Measurements from ENCODE around the gene TSPAN3.

TSPAN3 gene

DNA sequence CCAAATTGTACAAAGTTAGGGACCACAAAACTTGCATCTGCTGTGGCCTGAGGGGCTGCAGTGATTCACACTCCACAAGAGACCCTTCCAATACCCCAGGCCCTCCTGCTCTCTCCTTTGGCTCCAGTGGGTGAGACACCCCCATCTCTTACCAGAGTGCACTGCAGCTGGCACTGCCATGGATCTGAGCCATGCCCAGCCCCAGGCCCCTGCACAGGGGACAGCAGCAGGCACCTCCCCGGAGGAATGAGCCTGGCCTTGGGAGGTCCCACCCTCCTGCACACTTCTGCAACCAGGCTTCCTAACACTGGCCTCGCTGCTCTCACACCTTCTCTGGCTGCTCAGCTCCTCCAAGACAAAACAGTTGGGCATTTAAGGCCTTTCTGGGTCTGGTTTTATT lies 16.3 kb upstream of the TSPAN3 start:
- in situ Hi-C loops (cut with HindIII; ENCODE audit: low sequenced_read_pairs), result no loop called here

DNA sequence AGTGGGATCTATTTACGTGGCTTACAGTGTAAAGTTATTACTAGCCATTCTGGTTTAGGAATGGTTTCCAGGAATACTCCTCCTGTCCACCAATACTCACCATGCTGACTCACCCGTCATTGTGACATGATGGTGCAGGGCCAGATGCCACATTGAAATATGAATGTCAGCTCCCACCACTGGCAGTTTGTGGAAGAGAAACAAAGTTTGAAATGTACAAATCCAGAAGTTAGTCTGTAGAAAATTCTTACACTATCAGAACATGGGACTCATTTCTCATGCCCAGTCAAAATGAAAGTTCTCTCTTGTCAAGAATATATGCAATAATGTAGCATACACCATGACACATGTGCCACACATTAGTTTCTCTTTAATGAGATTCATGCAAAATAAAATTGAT lies 14.4 kb upstream of the TSPAN3 start:
- in situ Hi-C loops (cut with HindIII; ENCODE audit: low sequenced_read_pairs), result no loop called here

DNA sequence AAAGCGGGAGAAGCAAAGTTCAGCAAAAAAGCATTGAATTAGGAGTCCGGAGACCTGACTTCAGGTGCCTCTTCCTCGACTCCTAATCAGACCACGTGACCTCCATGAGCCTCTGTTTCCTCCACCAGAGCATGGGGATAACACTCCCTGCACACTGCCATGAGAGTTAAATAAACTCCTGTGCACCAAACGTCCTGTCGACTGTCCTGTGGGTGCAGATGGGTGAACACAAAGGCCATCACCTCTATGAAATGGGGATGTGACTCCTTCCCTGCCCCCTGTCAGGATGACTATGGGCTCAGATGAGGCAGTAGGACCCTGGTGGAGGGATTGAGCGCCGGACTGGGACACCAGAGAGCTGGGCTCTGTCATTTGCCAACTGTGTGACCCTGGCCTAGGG lies 13.5 kb upstream of the TSPAN3 start:
- in situ Hi-C loops (cut with HindIII; ENCODE audit: low sequenced_read_pairs), result no loop called here

DNA sequence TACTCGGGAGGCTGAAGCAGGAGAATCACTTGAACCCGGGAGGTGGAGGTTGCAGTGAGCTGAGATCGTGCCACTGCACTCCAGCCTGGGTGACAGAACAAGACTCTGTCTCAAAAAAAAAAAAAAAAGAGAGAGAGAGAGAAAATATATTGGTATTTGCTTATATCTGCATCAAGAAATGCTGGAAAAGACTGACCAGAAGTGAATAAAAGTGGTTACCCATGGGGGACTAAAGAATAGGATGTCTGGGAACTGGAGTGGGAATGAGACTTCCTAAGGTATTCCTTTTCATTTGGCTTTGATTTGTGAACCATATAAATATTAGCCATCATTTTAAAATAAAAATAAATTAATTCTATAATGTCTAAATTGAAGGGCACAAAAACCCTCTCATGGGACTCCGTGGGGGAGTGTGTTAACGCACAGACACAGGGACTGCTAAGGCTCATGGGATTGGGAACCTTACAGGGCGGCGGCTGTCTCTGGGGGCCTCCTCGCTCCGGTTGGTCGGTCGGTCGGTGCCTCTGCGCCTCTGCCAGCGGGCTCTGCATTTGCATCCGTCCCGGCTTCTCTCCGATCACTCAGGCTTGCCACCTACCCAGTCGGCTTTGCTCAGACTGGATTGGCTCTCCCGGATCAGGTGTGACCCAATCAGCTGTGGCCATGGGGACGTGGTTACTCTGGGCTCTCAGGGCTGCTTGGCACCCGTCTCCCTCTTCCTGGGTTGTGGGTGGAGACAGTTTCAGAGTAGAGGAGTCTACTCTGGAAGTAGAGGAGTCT lies 12.7 kb upstream of the TSPAN3 start:
- in situ Hi-C loops (cut with HindIII; ENCODE audit: low sequenced_read_pairs), result no loop called here

DNA sequence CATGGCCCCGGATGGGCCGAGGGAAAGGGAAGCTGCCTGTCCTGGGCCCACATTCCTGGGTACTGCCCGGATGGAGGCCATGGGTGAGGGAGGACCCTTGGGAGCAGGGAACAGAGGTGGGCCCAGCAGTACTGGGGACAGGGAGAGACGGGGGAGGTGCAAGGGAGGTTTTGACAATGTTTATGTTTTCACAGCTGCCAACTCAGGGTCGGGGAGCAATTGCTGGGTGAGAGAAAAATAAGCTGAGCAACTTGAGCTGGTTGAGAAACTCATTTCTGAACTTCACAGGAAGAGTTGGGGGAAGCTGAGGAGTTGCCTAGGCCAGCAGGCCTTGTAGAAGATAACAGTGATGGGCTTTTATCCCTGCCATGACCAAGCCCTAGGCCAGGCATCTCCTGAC lies 11.1 kb upstream of the TSPAN3 start:
- in situ Hi-C loops (cut with HindIII; ENCODE audit: low sequenced_read_pairs), result no loop called here

DNA sequence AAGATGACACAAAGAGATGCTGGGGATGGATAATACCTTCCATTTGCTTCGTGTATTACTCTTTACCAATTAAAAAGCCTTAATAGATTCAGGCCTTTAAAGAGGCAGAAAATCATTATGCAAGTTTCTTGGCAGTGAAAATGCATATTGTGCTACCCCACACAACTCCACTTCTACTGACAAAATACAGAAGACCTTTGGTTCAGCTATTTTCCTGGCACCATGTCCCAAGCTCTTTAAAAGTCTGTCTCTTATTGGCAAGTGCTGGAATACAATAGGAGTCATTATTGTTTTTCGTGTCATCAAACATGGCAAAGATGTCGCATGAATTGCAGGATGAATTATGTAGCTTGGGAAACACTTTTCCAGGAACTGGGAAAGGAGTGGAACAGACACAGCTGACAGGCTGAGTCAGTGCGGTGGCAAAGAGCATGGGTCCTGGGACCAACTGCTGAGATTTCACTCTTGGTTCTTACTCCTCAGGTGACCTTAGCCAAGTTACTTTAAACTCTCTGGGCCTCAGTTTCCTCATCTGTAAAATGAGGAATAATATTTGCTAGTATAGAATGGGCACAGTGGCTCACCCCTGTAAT lies 5.5 kb upstream of the TSPAN3 start:
- in situ Hi-C loops (cut with HindIII; ENCODE audit: low sequenced_read_pairs), result no loop called here

DNA sequence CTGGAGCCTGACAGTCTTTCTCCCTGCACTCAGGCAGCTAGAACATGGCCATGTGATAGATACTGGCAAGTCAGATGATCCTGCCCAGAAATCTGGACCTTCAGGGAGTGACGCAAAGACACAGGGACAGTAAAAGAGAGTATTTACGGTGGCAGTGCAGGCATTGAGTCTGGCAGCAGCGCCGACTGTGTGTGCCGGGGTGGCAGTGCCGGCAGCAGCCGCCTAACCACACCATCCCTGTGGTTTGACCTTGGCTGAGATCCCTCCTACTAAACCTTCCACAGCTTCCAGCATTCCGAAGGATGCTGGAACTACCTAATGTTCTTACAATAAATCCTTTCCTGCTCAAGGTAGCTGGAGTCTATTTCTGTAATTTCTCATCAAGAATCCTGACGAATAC lies 4.6 kb upstream of the TSPAN3 start:
- in situ Hi-C loops (cut with HindIII; ENCODE audit: low sequenced_read_pairs), result no loop called here

DNA sequence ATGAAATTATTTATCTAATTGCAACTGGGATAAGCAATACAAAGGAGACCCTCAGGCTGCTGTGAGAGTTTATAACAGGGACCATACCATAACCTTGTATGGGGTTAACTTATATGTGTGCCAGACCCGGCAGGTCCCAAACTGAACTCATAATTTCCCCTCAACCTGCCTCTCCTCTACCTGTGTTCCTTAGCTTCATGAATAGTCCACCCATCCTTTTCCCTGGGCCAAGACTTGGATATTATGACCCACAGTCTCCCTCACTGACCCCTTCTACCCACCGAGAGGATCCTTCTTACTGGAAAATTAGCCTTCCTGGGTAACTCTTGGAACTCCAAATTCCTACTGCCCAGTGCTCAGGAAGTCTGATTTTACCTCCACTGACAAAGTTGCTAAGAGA lies 3.4 kb upstream of the TSPAN3 start:
- in situ Hi-C loops (cut with HindIII; ENCODE audit: low sequenced_read_pairs), result no loop called here

DNA sequence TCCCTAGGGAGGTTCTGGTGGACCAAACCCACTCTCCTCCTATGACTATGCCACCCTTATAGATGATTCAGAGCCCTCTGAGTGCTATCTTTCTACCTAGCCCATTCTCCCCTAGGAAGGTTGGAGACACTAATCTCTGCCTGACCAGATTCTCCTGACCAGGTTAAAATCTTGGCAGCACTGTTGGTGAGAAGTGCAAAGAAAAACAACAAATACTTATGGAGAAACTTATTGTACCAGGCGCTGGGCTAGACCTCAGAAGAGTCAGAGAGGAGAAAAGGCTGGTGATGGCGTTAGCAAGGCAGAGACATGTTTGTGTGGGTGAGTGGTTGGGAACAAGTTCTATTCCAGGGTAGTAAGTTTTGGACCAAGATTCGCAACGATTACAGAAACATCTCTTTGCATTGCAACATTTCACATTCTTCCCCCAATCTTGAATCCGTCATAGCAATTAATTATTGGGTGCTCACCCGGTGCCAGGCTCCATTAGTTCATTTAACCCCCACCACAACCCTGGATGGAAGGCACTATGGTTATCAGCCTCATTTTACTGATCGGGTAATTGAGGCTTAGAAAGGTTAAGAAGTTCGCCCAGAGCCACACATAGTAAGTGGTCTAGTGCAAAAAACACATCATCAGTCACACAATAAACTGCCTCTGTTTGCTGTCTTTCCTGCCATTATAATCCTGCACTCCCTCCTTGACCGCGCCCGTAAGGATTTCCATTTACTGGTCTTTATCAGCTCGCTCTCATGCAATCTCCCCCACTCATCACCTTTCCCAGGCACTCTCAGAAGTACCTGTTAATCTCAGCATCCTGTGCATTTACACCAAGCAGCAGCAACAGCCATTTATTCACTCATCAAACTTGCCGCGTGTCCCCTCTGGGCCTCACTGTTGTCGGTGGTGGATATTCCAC lies 655 bp upstream of the TSPAN3 start:
- in situ Hi-C loops (cut with HindIII; ENCODE audit: low sequenced_read_pairs), result no loop called here

DNA sequence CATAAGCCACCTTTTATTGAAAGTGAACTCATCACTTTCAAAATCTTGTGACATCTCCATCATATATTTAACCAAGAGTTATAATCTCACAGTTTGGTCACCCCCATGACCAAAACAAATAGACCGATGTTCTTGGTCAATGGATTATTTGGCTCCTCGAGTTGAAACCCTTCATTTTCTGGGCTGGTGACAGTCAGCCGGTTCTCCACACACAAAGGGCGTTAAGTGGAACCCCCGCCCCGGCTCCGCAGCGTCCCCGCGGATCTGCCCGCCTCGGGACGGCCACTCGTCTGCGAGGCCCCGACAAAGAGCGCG lies 772 bp downstream of the TSPAN3 start:
- in situ Hi-C loops (cut with HindIII; ENCODE audit: low sequenced_read_pairs), result no loop called here

DNA sequence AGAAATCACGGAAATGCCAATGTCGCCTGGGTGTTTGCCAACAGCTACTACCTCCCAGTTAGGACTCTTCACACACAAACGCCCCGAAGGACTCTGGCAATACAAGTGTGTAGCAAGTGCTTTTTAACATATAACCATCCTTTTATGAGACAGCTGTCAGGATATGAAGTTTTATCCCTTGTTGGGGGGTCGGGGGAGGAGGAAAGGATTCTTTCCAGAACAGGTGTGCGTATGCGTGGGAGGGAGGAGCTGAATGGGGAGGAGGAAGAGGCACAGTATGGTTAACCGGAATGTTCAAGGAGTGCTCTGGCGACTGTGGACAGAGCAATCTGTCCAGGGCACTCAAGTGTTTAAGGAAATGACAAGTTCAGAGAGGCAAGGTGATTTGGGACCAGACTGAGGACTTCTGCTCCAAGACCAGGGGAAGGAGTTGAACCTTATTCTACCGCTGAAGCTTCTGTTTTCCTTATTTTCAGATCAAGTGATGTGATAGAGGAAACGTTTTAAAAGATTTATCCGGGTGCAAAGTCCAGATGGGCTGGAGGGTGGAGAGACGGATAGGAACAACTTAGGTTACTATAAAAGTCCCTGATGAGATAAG lies 1.3 kb downstream of the TSPAN3 start:
- in situ Hi-C loops (cut with HindIII; ENCODE audit: low sequenced_read_pairs), result no loop called here

DNA sequence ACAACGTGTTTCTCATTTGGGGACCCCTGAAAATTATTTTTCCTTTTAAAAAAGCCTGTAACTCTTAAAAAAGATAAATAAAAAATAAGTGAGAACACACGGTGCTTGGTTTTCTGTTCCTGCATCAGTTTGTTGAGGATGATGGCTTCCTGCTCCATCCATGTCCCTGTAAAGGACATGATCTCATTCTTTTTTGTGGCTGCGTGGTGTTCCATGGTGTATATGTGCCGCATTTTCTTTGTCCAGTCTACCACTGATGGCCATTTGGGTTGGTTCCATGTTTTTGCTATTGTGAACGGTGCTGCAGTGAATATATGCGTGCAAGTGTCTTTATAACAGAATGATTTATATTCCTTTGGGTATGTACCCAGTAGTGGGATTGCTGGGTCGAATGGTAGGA lies 2.3 kb downstream of the TSPAN3 start:
- in situ Hi-C loops (cut with HindIII; ENCODE audit: low sequenced_read_pairs), result no loop called here

DNA sequence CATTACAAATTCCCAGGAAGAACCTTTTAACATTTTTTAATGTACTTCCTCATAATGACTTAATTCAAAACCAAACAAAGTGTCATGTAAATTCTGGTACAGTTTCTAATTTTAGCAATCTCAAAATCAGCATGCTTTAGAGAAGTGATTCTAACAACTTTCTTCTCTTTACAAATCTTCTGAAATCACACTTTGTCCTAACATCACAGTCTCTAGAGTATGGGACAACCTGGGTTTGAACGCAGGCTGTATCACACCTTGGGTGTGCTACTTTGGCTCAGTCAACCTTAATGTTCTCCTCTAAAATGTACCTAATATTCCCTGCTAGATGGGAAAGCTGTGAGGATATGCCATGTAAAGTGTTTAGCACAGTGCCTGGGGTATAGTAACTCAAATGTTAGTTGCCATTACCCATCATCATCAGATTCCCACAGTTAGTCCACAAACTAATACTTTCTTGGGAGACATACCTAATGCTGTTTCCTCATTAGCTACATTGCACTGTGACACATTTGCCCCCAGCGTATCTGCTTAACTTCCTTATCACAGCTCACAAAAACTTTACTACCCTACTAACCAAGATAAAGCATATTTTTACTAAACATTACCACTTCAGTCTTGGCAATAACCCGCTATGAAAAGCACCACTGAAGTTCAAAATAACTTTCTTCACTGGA lies 3.1 kb downstream of the TSPAN3 start:
- in situ Hi-C loops (cut with HindIII; ENCODE audit: low sequenced_read_pairs), result no loop called here

DNA sequence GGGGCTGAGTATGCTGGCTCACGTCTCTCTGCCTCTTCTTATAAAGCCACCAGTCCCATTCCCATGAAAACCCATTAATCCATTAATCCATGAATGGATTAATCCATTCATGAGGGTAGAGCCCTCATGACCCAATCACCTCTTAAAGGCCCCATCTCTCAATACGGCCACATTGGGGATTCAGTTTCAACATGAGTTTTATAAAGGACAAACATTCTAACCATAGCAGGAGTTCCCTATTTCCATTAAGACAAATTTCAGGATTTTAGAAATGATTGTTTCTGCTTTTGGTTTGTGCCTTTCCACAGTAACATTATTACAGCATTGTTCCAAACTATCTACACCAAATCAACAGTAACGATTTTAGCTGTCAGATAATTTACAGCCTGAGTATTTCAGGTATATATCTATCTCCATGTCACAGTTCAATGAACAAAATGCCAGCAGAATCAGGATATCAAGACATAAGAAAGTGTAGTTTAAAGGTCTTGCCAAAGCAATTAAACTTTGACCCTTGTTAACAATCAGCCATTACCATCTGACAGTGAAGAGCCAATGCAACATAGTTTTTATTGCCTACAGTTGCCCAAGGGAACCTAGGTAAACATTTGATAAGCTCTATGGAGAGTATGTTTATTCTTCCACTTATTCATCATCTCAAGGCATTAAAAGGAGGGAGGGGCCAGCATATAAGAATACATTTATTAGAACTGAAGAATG lies 3.8 kb downstream of the TSPAN3 start:
- in situ Hi-C loops (cut with HindIII; ENCODE audit: low sequenced_read_pairs), result no loop called here

DNA sequence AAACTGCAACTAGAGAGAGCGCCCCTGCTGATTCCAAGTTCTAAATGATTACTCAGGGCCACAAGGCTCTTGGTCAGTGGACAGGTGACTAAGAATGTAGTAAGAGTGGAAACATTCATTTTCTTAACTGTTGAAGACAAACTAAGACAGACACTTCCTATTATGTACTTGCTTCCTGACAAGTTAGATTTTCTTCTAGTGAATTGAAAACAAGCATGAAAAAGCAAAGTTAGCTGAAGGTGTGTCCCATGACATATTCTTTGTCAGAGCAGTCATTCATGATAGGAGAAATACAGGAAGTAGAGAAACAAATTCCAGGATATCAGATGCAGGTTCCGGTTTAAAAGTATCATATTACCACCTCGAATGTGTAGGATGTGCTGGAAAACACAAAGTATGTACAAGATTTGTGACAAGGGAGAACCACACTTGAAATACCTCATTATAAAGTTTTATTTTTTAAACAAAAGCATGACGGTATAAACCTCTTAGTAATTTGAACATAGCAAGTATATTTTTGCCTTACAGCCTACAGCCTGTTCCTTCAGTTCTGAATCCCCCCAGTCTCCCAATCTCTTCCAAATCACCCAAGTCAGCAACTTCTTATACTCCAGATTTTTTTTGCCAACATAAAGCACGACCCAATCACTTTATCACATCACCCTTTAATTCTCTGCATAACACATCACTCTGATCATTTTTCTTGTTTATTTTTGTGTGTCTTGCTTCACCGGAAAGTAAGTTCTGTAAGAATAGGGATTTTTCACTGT lies 6.2 kb downstream of the TSPAN3 start:
- in situ Hi-C loops (cut with HindIII; ENCODE audit: low sequenced_read_pairs), result no loop called here

DNA sequence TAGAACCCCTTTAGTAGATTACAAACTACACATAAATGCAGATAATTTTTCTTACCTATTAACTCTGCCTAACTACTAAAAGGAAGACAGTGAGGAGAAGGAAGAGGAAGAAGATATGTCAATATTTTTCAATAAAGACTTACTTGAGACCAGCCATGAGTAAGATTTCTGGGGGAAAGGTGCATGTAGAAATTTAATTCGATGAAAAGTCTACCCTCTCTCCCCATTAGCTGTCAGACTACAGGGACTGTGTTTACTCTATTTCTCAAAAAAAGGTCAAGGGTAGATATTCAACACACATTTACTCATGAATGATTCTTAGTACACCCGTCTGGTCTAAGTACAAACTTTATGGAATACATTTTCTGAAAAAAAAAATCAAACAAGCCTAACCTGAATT lies 6.8 kb downstream of the TSPAN3 start:
- in situ Hi-C loops (cut with HindIII; ENCODE audit: low sequenced_read_pairs), result no loop called here

DNA sequence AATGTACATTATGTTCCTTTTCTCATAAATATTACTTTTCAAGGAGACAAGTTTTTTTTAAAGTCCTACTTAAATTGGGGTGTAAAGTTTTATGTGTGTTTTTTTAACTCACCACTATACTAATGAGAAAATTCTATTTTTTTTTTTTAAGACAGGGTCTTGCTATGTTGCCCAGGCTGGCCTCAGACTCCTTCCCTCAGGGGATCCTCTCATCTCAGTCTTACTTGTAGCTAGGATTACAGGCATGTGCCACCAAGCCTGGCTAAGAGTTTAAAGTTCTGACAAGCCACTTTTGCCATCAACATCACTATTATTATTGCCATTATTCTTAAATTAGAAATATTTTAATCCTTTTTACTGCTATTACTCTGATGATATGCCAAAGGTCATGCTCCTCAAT lies 7.7 kb downstream of the TSPAN3 start:
- in situ Hi-C loops (cut with HindIII; ENCODE audit: low sequenced_read_pairs), result no loop called here

DNA sequence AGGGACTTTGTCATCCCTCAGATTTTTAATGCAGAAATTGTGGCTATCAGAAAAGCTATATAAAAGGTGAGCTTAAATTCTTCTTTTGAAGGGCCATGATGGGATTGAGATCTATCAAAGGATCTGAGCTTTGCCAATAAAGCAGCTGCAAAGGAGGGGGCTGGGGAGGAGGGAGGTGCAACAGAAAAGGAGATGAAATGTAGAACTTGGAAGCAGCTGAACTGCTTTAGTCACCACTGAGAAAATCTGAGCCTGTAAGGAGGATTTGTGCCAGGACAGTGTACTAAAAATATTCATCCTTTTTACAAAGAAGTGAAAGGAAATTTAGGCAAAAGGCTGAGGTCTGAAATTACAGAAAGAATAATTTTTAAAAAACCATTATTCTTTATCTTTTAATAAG lies 10.4 kb downstream of the TSPAN3 start:
- in situ Hi-C loops (cut with HindIII; ENCODE audit: low sequenced_read_pairs), result no loop called here

DNA sequence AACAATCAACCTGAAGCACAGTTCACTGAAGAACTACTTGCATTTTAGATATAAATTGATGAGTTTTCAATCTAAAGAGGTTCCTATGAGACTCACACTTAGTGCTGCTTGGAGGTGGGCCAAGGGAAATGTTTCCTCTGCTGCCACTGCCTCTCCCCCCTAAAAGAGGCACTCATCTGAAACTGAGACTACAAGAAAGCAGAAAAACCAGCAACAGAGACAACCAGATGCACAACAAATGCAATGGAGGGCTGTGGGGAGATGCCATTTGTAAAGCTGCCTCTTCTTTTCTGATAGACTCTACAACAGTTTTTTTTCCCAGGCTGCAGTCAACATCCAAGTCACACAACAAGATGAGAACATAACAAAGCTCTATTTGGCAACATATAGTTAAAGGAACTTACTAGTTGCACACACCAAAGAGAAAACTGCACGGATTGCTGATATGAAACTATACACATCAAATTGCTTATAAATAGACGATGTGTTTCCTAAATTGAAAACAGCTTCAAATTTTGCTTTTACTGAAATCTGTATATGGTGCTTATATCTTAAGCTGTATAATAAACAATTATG lies 11.0 kb downstream of the TSPAN3 start:
- in situ Hi-C loops (cut with HindIII; ENCODE audit: low sequenced_read_pairs), result no loop called here
